ENCODE data around the gene FABP6.

The FABP6 gene

DNA sequence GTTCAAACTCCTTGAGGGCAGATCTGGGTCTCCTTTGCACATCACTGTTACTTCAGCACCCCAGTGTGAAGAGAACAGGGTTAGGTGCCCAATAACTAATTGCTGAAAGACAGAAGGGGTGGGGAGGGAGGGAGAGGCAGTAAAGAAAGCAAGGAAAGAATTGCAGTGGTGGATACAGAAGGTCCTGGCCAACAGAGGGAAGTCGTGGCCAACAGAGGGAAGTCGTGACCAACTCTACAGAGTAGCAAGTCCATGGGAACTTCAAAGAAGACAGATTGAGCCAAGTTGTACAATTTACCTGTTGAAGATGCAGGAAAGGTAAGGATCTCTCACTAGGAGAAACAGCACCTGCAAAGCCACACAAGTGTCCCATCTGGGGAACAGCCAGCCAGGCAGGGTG, 56.0 kb downstream of the FABP6 start:
- no peak for TF ChIP-seq ZFX (IDR thresholded peaks at IDR 0.05; ENCODE audit: borderline replicate concordance)
- no peak for TF ChIP-seq CTCF (IDR thresholded peaks at IDR 0.05)
- H3K27ac ChIP-seq, result no peak overlapping the region

- no peak for TF ChIP-seq ZFX (IDR thresholded peaks at IDR 0.05; ENCODE audit: borderline replicate concordance)
- no peak for TF ChIP-seq CTCF (IDR thresholded peaks at IDR 0.05)
Measured at GRCh38 chr5:160286947-160287346, 57.6 kb downstream of the FABP6 start.

GRCh38 chr5:160287378-160288051, 58.2 kb downstream of the FABP6 start:
- no peak overlapping the region for H3K27ac ChIP-seq
- TF ChIP-seq CTCF (IDR thresholded peaks at IDR 0.05), result no peak
- no peak for TF ChIP-seq ZFX (IDR thresholded peaks at IDR 0.05; ENCODE audit: borderline replicate concordance)

More at GRCh38 chr5:160286947-160287346, 57.6 kb downstream of the FABP6 start:
- no peak overlapping the region for H3K27ac ChIP-seq
